HG03060 (cell line): ENCODE measurements around the gene RGS9.
"Not testable (repeated sequence)": the region's sequence is repeated elsewhere in the genome, so short reads cannot be mapped to it uniquely, and the experiment has no call there.

Experiments used
- ATAC-seq: cut with Tn5 transposase; IDR thresholded peaks from one replicate; pipeline ENCODE4 v1.9.1; 2021; ENCODE audit warnings: low read depth, moderate number of reproducible peaks; ENCODE audit not compliant: unreplicated experiment

RGS9 gene

GRCh38 chr17:65137021-65137939, at the start of gene RGS9:
Gene RGS9 (plus strand): TSS chr17:65137370. CDS start chr17:65137541, 171 bp downstream.
- no peak for ATAC-seq

- ATAC-seq, result no peak
Observed at GRCh38 chr17:65088621-65089360, 48.4 kb upstream of the RGS9 start.

GRCh38 chr17:65092262-65092661, 44.9 kb upstream of the RGS9 start:
- no peak for ATAC-seq

- not testable (repeated sequence) for ATAC-seq
Observed at GRCh38 chr17:65092721-65093356, 44.3 kb upstream of the RGS9 start.

- no peak for ATAC-seq
Observed at GRCh38 chr17:65093930-65094329, 43.2 kb upstream of the RGS9 start.

GRCh38 chr17:65095465-65095864, 41.7 kb upstream of the RGS9 start:
- no peak for ATAC-seq

GRCh38 chr17:65096382-65096781, 40.8 kb upstream of the RGS9 start:
- not testable (repeated sequence) for ATAC-seq

- ATAC-seq, result no peak
Observed at GRCh38 chr17:65097110-65097509, 40.1 kb upstream of the RGS9 start.

- ATAC-seq, result no peak
Observed at GRCh38 chr17:65099475-65099874, 37.7 kb upstream of the RGS9 start.

GRCh38 chr17:65099941-65100315, 37.2 kb upstream of the RGS9 start:
- peak; percentile 70 for ATAC-seq

GRCh38 chr17:65100316-65101140, 36.6 kb upstream of the RGS9 start:
- ATAC-seq, result peak; percentile 28

- no peak for ATAC-seq
Observed at GRCh38 chr17:65101371-65101770, 35.8 kb upstream of the RGS9 start.

GRCh38 chr17:65102235-65102634, 34.9 kb upstream of the RGS9 start:
- ATAC-seq, result no peak

GRCh38 chr17:65102788-65103187, 34.4 kb upstream of the RGS9 start:
- ATAC-seq, result no peak

GRCh38 chr17:65103431-65103830, 33.7 kb upstream of the RGS9 start:
- ATAC-seq, result no peak

- no peak for ATAC-seq
Observed at GRCh38 chr17:65103896-65104295, 33.3 kb upstream of the RGS9 start.

GRCh38 chr17:65104541-65104940, 32.6 kb upstream of the RGS9 start:
- ATAC-seq, result no peak

- no peak for ATAC-seq
Observed at GRCh38 chr17:65104973-65105372, 32.2 kb upstream of the RGS9 start.

GRCh38 chr17:65108152-65108551, 29.0 kb upstream of the RGS9 start:
- ATAC-seq, result no peak

GRCh38 chr17:65109543-65109942, 27.6 kb upstream of the RGS9 start:
- no peak for ATAC-seq
